Keratinocyte (primary cell): ENCODE measurements around the gene DDX54.

Source experiments
- EZH2 ChIP-seq: IDR thresholded peaks from one replicate; pipeline ENCODE4 v1.6.1; 2012; ENCODE audit warnings: inconsistent platforms, mild to moderate bottlenecking, low read length, moderate library complexity
- TF ChIP-seq, protein P1 (sequence below), 3 experiments: IDR thresholded peaks in 1 of 3; conservative IDR thresholded peaks in 1 of 3; optimal IDR thresholded peaks in 1 of 3; 2 replicates in 2 of 3; 3 replicates in 1 of 3; pipeline versions ENCODE3 to v1.5.1; 2011; ENCODE audit warnings: low read length in 3 of 3, mild to moderate bottlenecking in 3 of 3, moderate library complexity in 2 of 3, control low read depth in 1 of 3, inconsistent platforms in 1 of 3; ENCODE audit not compliant: insufficient read depth in 2 of 3; ENCODE audit errors: extremely low read depth in 1 of 3

DNA sequence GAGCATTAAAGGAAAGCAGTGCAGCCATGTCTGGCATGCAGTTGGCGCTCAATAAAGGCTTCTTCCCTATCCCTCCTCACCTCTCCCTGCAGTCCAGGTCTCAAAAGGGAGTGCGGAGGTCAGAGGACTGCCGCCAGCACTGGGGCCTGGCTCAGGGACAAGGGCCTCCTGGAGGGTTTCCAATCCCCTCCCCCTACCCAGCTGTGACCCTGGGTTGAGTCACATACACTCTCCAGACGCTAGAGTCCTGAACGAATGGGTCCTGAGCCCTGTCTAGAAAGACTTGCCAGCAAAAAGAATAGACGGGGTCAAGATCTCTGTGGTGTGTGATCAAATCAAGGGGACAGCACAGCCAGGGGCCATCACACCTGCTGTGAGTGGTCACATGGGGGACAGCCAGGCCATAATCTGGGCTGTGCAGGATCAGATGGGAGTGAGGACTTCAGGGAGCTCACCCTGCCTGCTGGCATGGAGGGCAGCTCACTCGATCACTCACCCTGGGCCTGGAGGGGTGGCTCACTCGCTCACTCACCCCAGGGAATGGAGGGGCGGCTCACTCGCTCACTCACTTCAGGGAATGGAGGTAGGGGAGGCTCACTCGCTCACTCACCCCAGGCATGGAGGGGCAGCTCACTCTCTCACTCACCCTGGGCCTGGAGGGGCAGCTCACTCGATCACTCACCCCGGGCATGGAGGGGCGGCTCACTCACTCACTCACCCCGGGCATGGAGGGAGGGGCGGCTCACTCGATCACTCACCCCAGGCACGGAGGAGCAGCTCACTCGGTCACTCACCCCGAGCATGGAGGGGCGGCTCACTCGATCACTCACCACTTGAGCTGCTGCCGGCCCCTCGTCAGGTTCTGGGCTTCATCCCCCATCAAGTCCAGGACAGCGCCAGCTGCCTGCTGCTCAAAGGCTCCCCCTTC, 22.9 kb downstream of the DDX54 start:
- TF ChIP-seq, protein P1, sequence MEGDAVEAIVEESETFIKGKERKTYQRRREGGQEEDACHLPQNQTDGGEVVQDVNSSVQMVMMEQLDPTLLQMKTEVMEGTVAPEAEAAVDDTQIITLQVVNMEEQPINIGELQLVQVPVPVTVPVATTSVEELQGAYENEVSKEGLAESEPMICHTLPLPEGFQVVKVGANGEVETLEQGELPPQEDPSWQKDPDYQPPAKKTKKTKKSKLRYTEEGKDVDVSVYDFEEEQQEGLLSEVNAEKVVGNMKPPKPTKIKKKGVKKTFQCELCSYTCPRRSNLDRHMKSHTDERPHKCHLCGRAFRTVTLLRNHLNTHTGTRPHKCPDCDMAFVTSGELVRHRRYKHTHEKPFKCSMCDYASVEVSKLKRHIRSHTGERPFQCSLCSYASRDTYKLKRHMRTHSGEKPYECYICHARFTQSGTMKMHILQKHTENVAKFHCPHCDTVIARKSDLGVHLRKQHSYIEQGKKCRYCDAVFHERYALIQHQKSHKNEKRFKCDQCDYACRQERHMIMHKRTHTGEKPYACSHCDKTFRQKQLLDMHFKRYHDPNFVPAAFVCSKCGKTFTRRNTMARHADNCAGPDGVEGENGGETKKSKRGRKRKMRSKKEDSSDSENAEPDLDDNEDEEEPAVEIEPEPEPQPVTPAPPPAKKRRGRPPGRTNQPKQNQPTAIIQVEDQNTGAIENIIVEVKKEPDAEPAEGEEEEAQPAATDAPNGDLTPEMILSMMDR (optimal IDR thresholded peaks at IDR 0.05 in 1 of 3, IDR thresholded peaks at IDR 0.05 in 1 of 3, conservative IDR thresholded peaks at IDR 0.05 in 1 of 3; ENCODE audit: extremely low read depth in 1 of 3, insufficient read depth in 2 of 3, low read length in 3 of 3) = no peak
- no peak for TF ChIP-seq EZH2
